ENCODE data around the gene OLIG2.

OLIG2 gene

GRCh38 chr21:33028773-33029384 lies 3.1 kb downstream of the OLIG2 start:
- no peak for DNase-seq (ENCODE audit: extremely low read depth, low read depth)
- no peak for TF ChIP-seq CTCF (IDR thresholded peaks at IDR 0.05; ENCODE audit: low read depth, low read length)

- no peak for DNase-seq (ENCODE audit: extremely low read depth, low read depth)
- no peak for TF ChIP-seq CTCF (IDR thresholded peaks at IDR 0.05; ENCODE audit: low read depth, low read length)
Measured at GRCh38 chr21:33029385-33029921, 3.7 kb downstream of the OLIG2 start.

GRCh38 chr21:33029975-33030461 lies 4.3 kb downstream of the OLIG2 start:
- TF ChIP-seq CTCF (IDR thresholded peaks at IDR 0.05; ENCODE audit: low read depth, low read length): no peak
- no peak for DNase-seq (ENCODE audit: extremely low read depth, low read depth)

GRCh38 chr21:33030633-33031032 lies 4.9 kb downstream of the OLIG2 start:
- no peak for TF ChIP-seq CTCF (IDR thresholded peaks at IDR 0.05; ENCODE audit: low read depth, low read length)
- DNase-seq (ENCODE audit: extremely low read depth, low read depth): no peak

GRCh38 chr21:33031152-33031911 lies 5.6 kb downstream of the OLIG2 start:
- no peak for DNase-seq (ENCODE audit: extremely low read depth, low read depth)
- no peak for TF ChIP-seq CTCF (IDR thresholded peaks at IDR 0.05; ENCODE audit: low read depth, low read length)

- DNase-seq (ENCODE audit: extremely low read depth, low read depth): no peak
- no peak for TF ChIP-seq CTCF (IDR thresholded peaks at IDR 0.05; ENCODE audit: low read depth, low read length)
Measured at GRCh38 chr21:33032434-33033047, 6.8 kb downstream of the OLIG2 start.

Measured in AG09319 (cell line).